NCI-H774 (cell line): ENCODE data around the gene PANK4.
"Not testable (repeated sequence)": the region's sequence is repeated elsewhere in the genome, so short reads cannot be mapped to it uniquely, and the experiment has no call there.

Source experiments
- DNase-seq: peaks from one replicate; lab custom pipeline; 2025; lab: John Stamatoyannopoulos, UW

The PANK4 gene

DNA sequence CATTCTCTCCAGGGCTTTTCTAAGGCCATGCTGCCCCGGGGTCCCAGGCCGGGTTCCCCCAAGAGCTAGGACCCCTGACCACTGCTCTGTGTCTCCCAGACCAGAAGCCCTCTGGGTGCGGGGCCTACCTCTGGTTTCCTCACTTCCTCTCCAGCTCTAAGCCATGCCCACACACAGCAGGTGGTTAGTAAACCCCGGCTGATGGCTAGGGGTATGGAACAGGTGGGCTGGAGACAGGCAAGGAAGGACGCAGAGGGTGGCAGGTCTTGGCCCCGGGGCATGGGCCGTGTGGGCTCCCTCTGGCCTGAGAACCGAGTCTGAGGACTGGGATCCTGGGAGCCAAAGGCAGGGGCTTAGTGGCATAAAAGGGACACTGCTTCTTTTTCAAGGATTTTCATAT is 66.2 kb downstream of the PANK4 start:
- DNase-seq, result no peak

DNA sequence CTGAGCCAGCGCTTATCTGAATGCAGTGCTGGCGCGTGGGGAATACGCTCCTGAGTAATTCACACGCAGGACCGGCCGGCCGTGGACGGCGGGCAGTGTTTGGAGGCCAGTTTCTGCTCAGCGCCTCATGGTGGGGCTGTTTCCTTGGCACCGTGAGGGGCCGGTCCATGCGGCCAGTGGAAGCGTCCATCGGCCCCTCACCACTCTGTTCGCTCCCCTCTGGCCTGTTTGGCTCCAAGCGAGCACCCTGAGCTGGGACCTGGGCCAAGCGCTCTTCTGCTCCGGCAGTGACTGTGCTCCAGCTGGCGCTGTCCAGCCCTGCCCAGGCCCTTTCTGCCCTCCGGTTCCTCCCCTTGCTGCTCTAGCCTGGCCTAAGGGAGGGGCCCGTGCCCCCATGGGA is 66.6 kb downstream of the PANK4 start:
- no peak for DNase-seq

DNA sequence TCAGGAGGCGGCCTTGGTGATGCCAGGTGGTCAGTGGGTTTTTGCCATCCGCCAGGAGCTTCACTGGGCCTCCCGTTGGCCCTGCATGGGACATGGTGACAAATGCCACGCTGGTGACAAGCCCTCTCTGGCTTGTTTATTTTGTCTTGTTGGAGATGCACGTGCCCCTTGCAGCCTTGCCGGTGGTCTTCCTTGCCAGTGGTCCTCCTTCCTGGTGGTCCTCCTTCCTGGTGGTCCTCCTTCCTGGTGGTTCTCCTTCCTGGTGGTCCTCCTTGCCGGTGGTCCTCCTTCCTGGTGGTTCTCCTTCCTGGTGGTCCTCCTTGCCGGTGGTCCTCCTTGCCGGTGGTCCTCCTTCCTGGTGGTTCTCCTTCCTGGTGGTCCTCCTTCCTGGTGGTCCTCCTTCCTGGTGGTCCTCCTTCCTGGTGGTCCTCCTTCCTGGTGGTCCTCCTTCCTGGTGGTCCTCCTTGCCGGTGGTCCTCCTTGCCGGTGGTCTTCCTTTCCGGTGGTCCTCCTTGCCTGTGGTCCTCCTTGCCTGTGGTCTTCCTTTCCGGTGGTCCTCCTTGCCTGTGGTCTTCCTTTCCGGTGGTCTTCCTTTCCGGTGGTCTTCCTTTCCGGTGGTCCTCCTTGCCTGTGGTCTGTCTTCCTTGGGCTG is 67.2 kb downstream of the PANK4 start:
- DNase-seq, result not testable (repeated sequence)

DNA sequence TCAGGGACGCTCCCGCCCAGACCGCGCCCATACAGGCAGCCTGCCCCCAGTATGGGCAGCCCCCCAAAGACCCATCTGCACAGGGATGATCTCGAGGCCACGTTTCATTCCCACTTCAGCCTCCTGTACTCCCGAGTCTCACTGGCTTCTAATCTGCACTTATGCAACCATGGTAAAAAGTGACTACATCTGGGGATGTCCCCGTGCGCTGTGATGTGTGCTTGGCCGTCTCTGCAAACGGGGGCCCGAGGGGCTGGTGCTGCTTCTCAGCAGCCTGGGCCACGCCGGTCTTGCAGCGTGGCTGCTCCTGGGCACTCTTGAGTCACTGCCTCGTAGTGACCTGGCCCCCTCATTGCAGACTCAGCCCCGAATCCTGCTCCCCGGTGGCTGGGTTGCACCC is 67.7 kb downstream of the PANK4 start:
- DNase-seq, result no peak
